Measurements from ENCODE around the gene ANXA9. TPM values are rescaled to one million over a fixed set of nuclear protein-coding genes. Genes with fewer than 3 reads are reported as not detected.

The ANXA9 gene
- total and polyA plus RNA-seq, 9 donors, result 0.04 to 3.5 (median 2.5) TPM

- H3K4me1 ChIP-seq (ENCODE audit: control insufficient read depth, insufficient read depth, low read length), result peaks cover 9% of the 10 kb centered on the region
- DNase-seq, result no peak
- no peaks in the 10 kb centered on the region for H3K9me3 ChIP-seq (replicated peaks; ENCODE audit: control insufficient read depth, low read depth, low read length)
- H3K27me3 ChIP-seq (ENCODE audit: control insufficient read depth, insufficient read depth, low read length), result no peaks in the 10 kb centered on the region
- H3K4me3 ChIP-seq (ENCODE audit: low read length), result no peak overlapping the region
- H3K27ac ChIP-seq (ENCODE audit: low read length), result no peak overlapping the region
- H3K36me3 ChIP-seq (ENCODE audit: control insufficient read depth, insufficient read depth, low read length), result peaks cover 10% of the 10 kb centered on the region
- WGBS (ENCODE audit: insufficient coverage), result 73% methylated on average over 2 of the region's 4 CpGs
These were observed 10.5 kb downstream of the ANXA9 start for GRCh38 chr1:150992626-150993025.

- no peak overlapping the region for H3K27ac ChIP-seq (ENCODE audit: low read length)
- H3K9me3 ChIP-seq (replicated peaks; ENCODE audit: control insufficient read depth, low read depth, low read length), result no peaks in the 10 kb centered on the region
- 88% methylated on average over 1 of the region's 3 CpGs for WGBS (ENCODE audit: insufficient coverage)
- no peak for DNase-seq
- peaks cover 23% of the 10 kb centered on the region for H3K36me3 ChIP-seq (ENCODE audit: control insufficient read depth, insufficient read depth, low read length)
- peaks cover 9% of the 10 kb centered on the region for H3K4me1 ChIP-seq (ENCODE audit: control insufficient read depth, insufficient read depth, low read length)
- no peak overlapping the region for H3K4me3 ChIP-seq (ENCODE audit: low read length)
- no peaks in the 10 kb centered on the region for H3K27me3 ChIP-seq (ENCODE audit: control insufficient read depth, insufficient read depth, low read length)
These were observed 12.2 kb downstream of the ANXA9 start for GRCh38 chr1:150994248-150994647.

- peaks cover 9% of the 10 kb centered on the region for H3K4me1 ChIP-seq (ENCODE audit: control insufficient read depth, insufficient read depth, low read length)
- H3K27me3 ChIP-seq (ENCODE audit: control insufficient read depth, insufficient read depth, low read length), result no peaks in the 10 kb centered on the region
- no peaks in the 10 kb centered on the region for H3K9me3 ChIP-seq (replicated peaks; ENCODE audit: control insufficient read depth, low read depth, low read length)
- peak; percentile 26 for DNase-seq
- peak overlapping the region; percentile 9 for H3K27ac ChIP-seq (ENCODE audit: low read length)
- WGBS (ENCODE audit: insufficient coverage), result no CpG with 5 or more reads among the region's 4 CpGs
- peaks cover 34% of the 10 kb centered on the region for H3K36me3 ChIP-seq (ENCODE audit: control insufficient read depth, insufficient read depth, low read length)
- no peak overlapping the region for H3K4me3 ChIP-seq (ENCODE audit: low read length)
These were observed 13.4 kb downstream of the ANXA9 start for GRCh38 chr1:150995460-150995859.

- H3K9me3 ChIP-seq (replicated peaks; ENCODE audit: control insufficient read depth, low read depth, low read length), result no peaks in the 10 kb centered on the region
- H3K27me3 ChIP-seq (ENCODE audit: control insufficient read depth, insufficient read depth, low read length), result no peaks in the 10 kb centered on the region
- H3K27ac ChIP-seq (ENCODE audit: low read length), result peak overlapping the region; percentile 9
- peaks cover 38% of the 10 kb centered on the region for H3K36me3 ChIP-seq (ENCODE audit: control insufficient read depth, insufficient read depth, low read length)
- peaks cover 9% of the 10 kb centered on the region for H3K4me1 ChIP-seq (ENCODE audit: control insufficient read depth, insufficient read depth, low read length)
- peak; percentile 66 for DNase-seq
- H3K4me3 ChIP-seq (ENCODE audit: low read length), result no peak overlapping the region
- WGBS (ENCODE audit: insufficient coverage), result 29% methylated on average over 4 of the region's 9 CpGs
These were observed 13.8 kb downstream of the ANXA9 start for GRCh38 chr1:150995896-150996295.

- H3K4me3 ChIP-seq (ENCODE audit: low read length), result no peak overlapping the region
- H3K27me3 ChIP-seq (ENCODE audit: control insufficient read depth, insufficient read depth, low read length), result no peaks in the 10 kb centered on the region
- DNase-seq, result no peak
- peaks cover 9% of the 10 kb centered on the region for H3K4me1 ChIP-seq (ENCODE audit: control insufficient read depth, insufficient read depth, low read length)
- 89% methylated on average over 14 of the region's 20 CpGs for WGBS (ENCODE audit: insufficient coverage)
- no peaks in the 10 kb centered on the region for H3K9me3 ChIP-seq (replicated peaks; ENCODE audit: control insufficient read depth, low read depth, low read length)
- peaks cover 49% of the 10 kb centered on the region for H3K36me3 ChIP-seq (ENCODE audit: control insufficient read depth, insufficient read depth, low read length)
- H3K27ac ChIP-seq (ENCODE audit: low read length), result no peak overlapping the region
These were observed 15.2 kb downstream of the ANXA9 start for GRCh38 chr1:150997126-150997872.

- no peak for DNase-seq
- H3K9me3 ChIP-seq (replicated peaks; ENCODE audit: control insufficient read depth, low read depth, low read length), result no peaks in the 10 kb centered on the region
- H3K4me3 ChIP-seq (ENCODE audit: low read length), result no peak overlapping the region
- H3K36me3 ChIP-seq (ENCODE audit: control insufficient read depth, insufficient read depth, low read length), result peaks cover 52% of the 10 kb centered on the region
- H3K27ac ChIP-seq (ENCODE audit: low read length), result no peak overlapping the region
- H3K4me1 ChIP-seq (ENCODE audit: control insufficient read depth, insufficient read depth, low read length), result peaks cover 9% of the 10 kb centered on the region
- no peaks in the 10 kb centered on the region for H3K27me3 ChIP-seq (ENCODE audit: control insufficient read depth, insufficient read depth, low read length)
- WGBS (ENCODE audit: insufficient coverage), result 86% methylated on average over 1 of the region's 5 CpGs
These were observed 15.9 kb downstream of the ANXA9 start for GRCh38 chr1:150997949-150998348.

- Histone ChIP-seq H3K4me1 (ENCODE audit: control insufficient read depth, insufficient read depth, low read length) (peaks cover 15% of the 10 kb centered on the region), H3K4me3 (ENCODE audit: low read length) (no peak overlapping the region), H3K27ac (ENCODE audit: low read length) (no peak overlapping the region), H3K9me3 (replicated peaks; ENCODE audit: control insufficient read depth, low read depth, low read length) (no peaks in the 10 kb centered on the region), H3K27me3 (ENCODE audit: control insufficient read depth, insufficient read depth, low read length) (no peaks in the 10 kb centered on the region), H3K36me3 (ENCODE audit: control insufficient read depth, insufficient read depth, low read length) (peaks cover 52% of the 10 kb centered on the region)
- WGBS (ENCODE audit: insufficient coverage), result 81% methylated on average over 16 of the region's 17 CpGs
- no peak for DNase-seq
These were observed 17.1 kb downstream of the ANXA9 start for GRCh38 chr1:150999051-150999674.

- Histone ChIP-seq H3K4me3 (ENCODE audit: low read length) (no peak overlapping the region), H3K27ac (ENCODE audit: low read length) (no peak overlapping the region), H3K36me3 (ENCODE audit: control insufficient read depth, insufficient read depth, low read length) (peaks cover 52% of the 10 kb centered on the region), H3K4me1 (ENCODE audit: control insufficient read depth, insufficient read depth, low read length) (peaks cover 22% of the 10 kb centered on the region), H3K9me3 (replicated peaks; ENCODE audit: control insufficient read depth, low read depth, low read length) (no peaks in the 10 kb centered on the region), H3K27me3 (ENCODE audit: control insufficient read depth, insufficient read depth, low read length) (no peaks in the 10 kb centered on the region)
- no CpG with 5 or more reads among the region's 2 CpGs for WGBS (ENCODE audit: insufficient coverage)
- no peak for DNase-seq
These were observed 17.8 kb downstream of the ANXA9 start for GRCh38 chr1:150999926-151000325.

- peaks cover 52% of the 10 kb centered on the region for H3K36me3 ChIP-seq (ENCODE audit: control insufficient read depth, insufficient read depth, low read length)
- no peak for DNase-seq
- peaks cover 23% of the 10 kb centered on the region for H3K4me1 ChIP-seq (ENCODE audit: control insufficient read depth, insufficient read depth, low read length)
- H3K9me3 ChIP-seq (replicated peaks; ENCODE audit: control insufficient read depth, low read depth, low read length), result no peaks in the 10 kb centered on the region
- 80% methylated on average over 1 of the region's 3 CpGs for WGBS (ENCODE audit: insufficient coverage)
- no peak overlapping the region for H3K4me3 ChIP-seq (ENCODE audit: low read length)
- no peak overlapping the region for H3K27ac ChIP-seq (ENCODE audit: low read length)
- no peaks in the 10 kb centered on the region for H3K27me3 ChIP-seq (ENCODE audit: control insufficient read depth, insufficient read depth, low read length)
These were observed 18.3 kb downstream of the ANXA9 start for GRCh38 chr1:151000408-151000807.

- H3K36me3 ChIP-seq (ENCODE audit: control insufficient read depth, insufficient read depth, low read length), result peaks cover 52% of the 10 kb centered on the region
- H3K4me1 ChIP-seq (ENCODE audit: control insufficient read depth, insufficient read depth, low read length), result peaks cover 24% of the 10 kb centered on the region
- H3K27me3 ChIP-seq (ENCODE audit: control insufficient read depth, insufficient read depth, low read length), result no peaks in the 10 kb centered on the region
- no peak overlapping the region for H3K4me3 ChIP-seq (ENCODE audit: low read length)
- WGBS (ENCODE audit: insufficient coverage), result 73% methylated on average over 3 of the region's 4 CpGs
- no peak for DNase-seq
- H3K9me3 ChIP-seq (replicated peaks; ENCODE audit: control insufficient read depth, low read depth, low read length), result no peaks in the 10 kb centered on the region
- no peak overlapping the region for H3K27ac ChIP-seq (ENCODE audit: low read length)
These were observed 19.5 kb downstream of the ANXA9 start for GRCh38 chr1:151001602-151002001.

Data from muscle of leg (tissue), 11 donors.